Measurements from ENCODE around the gene NTSR2. TPM values are rescaled to one million over a fixed set of nuclear protein-coding genes. Genes with fewer than 3 reads are reported as not detected.

NTSR2 gene
- total RNA-seq, 1 donor from 2014 or later: not detected

DNA sequence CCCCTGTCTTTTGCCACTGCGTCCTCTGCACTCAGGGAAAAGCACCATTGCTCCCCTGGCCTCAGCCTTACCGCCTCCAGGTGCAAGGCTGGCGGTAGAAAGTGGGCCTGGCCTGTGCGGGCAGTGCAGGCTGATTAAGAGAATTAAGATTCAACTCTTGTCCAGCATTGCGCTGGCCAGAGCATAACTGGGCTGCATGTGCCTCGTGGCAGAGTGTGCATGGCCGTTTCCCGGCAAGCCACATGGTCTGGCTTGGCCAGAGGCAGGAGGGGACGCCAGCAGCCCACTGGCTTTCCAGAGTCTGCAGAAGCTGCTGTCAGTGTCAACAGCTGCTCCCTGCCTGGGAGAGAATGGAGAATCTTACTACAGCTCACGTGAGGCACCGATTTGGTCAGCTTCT, 12.3 kb downstream of the NTSR2 start:
- DNase-seq (ENCODE audit: low spot score): no peak

DNA sequence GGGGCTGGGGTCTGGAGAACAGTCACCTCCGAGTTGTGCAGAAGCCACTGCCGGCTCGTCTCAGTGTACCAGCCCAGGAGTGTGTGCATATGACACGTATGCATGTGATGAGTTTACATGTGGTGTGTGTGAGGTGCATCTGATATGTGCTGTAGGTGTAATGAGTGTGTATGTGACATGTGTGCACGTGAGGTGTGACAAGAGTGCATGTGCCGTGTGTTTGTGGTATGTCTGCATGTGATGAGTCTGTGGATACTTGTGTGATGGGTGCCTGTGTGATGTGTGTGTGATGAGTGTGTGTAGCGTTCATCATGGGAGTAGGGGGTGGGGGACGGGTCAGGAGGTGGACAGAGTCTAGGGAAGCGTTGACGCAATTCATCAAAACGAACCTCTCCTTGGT, 12.8 kb downstream of the NTSR2 start:
- DNase-seq (ENCODE audit: low spot score): no peak

DNA sequence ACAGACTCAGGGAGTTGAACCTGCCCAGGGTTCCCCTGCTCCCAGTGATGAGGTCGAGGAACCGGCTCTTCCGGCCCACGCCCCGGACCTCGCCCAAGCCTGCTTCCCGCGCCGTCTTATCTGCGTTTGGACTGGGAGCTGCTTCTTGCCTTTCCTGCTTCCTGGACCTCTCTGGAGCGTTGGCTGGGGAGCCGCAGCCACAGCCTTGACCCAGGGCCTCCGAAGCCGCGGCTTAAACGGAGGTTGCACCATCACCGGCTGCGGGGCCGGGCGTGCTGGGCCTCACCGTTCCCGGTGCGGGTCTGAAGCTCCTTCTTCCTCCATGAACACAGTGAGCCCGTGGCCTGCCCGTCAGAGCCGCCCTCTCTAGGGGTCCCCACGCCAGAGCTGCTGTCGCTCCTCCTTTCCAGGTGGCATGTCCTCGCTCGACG, 13.3 kb downstream of the NTSR2 start:
- DNase-seq (ENCODE audit: low spot score): no peak

DNA sequence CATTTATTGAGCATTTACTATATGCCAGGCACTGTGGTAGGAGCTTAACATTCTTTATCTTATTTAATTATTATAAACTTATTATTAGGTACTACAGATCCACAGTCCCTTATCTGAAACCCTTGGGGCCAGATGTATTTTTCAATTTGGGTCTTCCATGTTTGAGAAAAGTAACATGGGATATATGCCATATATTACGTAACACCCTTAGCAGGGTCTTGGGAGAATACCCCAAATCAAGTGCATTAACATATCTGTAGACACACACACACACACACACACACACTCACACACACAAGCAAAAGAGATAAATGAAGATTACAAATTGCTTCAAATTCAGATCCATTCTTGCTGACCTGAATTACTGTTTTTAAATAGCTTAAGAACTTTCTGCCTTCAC, 13.7 kb downstream of the NTSR2 start:
- DNase-seq (ENCODE audit: low spot score): no peak

DNA sequence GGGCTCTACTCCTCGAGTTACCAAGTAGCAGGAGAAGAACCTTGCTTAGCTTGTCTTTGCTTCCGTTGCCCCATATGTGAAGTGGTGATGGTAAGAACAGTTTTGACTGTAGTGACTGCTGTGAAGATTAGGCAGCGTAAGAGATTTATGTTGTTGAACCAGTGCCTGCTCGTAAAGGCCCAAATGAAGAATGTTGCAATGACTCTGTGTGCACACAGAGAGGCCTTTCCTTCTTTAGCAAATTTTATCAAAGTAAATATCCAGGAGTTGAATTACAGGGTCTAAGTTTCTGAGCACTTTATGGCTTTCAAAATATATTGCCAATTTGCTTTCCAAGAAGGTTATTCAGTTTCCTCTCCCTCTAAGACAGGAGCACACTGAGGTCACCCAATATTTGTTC, 14.5 kb downstream of the NTSR2 start:
- no peak for DNase-seq (ENCODE audit: low spot score)

DNA sequence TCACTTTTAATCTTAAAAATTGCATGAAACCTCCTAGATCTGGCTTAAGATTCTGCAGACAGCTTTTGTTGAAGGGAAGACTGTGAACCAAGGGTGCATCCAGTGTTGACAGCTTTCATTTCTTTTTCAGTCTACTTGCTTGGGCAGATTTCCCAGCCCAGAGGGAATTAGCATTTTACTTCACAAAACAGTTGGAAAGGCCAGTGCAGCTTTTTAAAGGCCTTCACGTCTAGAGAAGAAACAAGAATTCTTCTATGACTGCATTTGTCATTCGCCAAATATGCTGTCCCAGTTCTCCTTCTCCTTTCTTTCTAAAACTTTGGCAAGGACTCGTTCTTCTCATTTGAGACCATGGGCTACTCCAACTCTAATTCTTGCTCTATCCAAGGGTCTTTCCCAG, 17.4 kb downstream of the NTSR2 start:
- DNase-seq (ENCODE audit: low spot score): no peak

DNA sequence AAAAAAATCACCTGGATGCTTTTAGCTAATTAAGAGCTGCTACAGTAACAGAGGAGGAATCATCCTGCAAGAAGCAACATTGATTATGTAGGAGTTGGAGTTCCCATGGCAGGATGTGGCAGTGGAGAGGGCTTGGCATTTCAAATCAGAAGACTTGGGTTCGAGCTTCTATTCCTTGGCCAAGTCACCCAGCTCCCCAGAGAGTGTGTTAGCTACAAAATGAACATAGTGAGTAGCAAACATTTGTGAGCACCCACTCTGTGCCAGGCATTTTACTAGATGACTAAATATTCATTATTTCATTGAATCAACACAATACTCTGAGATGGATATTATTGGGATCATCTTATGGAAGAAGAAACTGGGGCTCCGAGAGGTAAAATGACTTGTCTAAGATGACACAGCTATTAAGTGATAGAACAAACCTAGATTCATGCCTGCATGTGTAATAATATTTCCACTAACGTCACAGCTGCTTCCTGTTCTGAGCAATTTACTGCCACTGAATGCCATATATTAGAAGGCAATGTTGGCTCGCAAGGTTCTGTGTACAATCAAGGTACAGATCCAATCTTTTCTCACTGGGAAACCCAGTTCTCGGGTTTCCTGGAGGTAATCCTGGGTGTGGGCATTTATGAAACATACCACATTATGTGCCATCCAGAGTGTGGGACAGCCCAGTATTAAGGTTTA, 18.0 kb downstream of the NTSR2 start:
- DNase-seq (ENCODE audit: low spot score): no peak

DNA sequence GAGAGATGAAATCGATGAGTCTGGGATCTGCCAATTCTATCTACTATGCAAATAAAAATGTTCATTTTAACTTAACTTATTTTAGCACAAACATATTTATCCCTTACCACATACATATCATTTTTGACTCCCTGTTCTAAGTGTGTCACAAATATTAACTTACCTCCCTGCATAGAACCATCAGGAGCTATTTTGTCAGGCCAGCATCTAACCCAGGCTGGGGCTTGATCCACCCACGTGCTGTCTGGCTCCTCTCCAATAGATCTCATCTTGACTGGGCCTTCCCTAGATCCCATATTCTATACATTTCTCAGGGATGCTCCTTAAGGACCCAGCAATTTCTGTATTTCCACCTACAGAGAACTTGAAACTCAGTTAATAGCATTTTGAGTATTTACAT, 20.9 kb downstream of the NTSR2 start:
- DNase-seq (ENCODE audit: low spot score): no peak

DNA sequence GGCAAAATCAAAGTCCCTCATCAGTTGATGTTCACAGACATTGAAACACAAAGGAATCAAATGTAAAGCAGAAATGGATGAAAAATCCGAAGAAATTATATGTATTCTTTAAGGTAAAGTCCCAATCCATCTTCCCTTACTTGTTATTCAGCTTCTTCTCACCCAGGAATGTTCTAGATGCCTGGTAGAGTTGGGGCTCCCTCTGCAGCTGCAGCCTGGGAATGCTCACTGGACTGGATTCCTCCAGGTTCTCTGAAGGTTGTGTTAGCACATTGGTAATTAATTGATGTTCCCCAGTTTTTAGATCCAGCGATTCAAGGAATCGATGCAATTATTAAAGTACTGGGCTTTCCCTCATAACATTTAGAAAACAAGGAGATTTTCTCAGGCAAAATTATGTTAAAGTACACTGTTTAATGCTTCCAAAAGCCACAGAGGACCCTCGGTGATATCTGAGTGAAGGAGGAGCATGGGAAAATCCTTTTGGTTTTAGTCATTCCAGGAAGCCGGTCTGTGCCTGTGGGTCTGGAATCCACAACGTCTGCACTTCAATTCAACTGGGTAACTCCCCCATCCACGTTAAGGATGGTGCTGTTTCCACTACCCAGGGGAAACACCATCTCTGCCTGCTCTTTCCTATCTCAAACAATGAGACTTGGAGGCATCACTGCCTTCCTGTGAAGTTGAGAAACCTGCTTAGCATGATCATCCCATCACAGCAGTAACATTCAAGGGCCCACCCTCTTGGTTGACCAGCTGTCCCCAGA, 22.0 kb downstream of the NTSR2 start:
- DNase-seq (ENCODE audit: low spot score): no peak

DNA sequence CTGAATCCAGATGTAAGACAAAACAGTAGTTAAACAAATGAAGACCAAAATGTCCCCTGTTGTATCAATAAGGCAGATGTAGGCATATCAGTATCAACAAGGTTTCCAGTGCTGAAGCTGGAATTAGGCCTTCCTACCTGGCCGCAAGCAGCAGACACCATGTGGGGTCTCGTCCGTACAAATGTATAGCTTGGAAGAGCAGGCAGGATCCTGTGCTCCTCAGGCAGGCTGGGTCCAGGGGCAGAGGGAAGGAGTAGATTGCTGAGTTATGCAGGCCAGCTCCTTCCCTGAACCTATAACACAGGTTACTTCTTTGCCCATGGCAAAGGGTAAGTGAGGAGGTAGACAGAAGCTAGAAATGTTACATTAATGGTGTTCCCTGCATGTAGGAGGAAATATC, 23.5 kb downstream of the NTSR2 start:
- no peak for DNase-seq (ENCODE audit: low spot score)

DNA sequence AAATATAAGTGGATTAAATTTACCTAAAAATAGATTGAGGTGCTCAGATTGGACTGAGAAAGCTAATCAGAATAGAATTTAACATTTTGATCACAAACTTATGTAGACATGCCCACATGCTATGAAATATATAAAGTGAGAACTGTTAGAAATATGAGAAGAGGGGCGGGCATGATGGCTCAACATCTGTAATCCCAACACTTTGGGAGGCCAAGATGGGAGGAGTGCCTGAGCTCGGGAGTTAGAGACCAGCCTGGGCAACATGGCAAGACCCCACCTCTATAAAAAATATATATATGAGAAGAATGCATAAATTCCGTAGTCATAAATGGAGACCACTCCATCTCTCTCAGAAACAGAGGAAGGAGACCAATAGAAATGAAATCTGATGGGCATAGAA, 25.7 kb downstream of the NTSR2 start:
- no peak for DNase-seq (ENCODE audit: low spot score)

DNA sequence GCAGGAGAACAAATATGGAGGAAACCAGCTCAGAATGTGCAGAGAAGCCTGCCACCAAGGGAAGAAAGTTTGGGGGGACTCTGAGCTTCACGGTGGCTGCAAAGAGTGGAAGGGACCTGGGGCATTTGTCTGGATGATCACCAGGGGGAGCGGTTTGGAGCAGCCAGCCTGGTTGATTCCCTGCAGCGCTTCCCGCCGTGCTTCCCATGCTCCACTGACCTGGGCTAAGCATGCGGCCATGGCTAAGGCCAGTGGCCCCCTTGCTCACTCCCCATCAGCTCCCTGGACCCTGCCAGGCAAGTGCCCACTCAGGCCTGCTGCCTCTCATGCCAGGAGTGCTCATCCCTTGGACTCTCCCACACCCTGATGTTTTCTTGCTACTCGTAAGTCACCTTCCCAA, 27.0 kb downstream of the NTSR2 start:
- DNase-seq (ENCODE audit: low spot score): no peak

DNA sequence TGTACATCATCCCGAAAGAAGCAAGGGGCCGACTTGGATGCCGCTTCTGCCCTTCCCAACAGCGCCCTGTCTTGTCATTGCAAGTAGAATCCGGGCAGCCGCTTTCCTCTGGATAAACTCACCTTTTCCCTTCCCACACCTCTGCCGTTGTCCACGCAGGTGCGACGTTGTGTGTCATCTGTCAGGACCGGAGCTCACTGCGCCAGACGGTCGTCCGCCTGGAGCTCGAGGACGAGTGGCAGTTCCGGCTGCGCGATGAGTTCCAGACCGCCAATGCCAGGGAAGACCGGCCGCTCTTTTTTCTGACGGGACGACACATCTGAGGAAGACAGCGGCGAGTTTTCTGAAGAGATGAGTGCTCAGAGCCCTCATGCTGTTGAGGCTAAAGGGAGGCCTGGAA, 29.9 kb downstream of the NTSR2 start:
- DNase-seq (ENCODE audit: low spot score): no peak

DNA sequence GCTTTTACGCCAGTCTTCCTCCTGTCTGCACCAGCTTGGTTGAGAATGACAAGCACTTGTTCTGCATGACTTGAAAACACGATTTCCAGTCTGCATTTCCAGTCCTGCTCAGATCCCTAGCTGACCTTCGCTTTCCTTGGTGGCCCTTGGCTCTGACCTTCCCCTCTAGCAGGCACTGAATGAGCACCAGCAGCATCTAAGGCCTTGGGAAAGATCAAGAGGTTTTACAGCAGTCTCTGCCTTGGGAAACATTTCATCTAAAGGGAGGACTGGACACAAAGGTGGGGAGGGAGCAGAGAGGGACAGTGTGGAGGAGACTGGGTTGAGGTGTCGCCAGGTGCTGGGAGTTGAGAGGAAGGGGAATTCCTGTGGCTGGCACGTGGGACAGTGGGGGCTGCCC, 30.5 kb downstream of the NTSR2 start:
- no peak for DNase-seq (ENCODE audit: low spot score)

DNA sequence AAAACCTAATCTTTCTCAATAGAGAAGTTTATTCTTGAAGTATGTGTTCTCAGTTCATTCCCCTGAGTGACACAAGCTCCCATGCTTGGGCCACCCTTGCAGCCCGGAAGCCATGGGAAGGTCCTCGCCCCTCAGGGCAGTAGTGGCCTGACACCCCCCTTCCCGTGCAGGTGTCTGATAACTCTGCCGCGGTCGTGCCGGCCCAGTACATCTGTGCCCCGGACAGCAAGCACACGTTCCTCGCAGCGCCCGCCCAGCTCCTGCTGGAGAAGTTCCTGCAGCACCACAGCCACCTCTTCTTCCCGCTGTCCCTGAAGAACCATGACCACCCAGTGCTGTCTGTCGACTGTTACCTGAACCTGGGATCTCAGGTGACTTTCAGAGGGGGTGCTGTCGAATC, 32.4 kb downstream of the NTSR2 start:
- DNase-seq (ENCODE audit: low spot score): no peak

DNA sequence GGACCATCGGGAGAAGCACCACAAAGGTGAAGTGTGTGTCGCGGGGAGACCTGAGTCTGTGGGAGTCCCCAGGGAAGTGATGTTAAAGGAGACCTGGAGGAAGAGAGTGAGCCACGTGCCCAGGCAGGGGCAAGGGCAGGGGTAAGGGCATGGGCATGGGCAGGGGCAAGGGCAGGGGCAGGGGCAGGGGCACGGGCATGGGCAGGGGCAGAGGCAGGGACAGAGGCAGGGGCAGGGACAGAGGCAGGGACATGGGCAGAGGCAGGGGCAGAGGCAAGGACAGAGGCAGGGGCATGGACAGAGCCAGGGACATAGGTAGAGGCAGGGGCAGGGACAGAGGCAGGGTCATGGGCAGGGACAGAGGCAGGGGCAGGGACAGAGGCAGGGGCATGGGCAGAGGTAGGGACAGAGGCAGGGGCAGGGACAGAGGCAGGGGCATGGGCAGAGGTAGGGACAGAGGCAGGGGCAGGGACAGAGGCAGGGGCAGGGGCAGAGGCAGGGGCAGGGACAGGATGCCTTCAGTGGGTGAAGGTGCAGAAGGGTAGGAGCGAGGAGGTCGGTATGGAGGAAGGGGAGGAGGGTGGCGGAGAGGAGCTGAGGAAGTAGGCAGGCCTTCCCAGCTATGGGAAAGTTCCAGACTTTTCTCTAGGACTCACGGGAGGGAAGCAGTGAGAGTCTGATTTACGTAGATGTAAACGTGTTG, 33.3 kb downstream of the NTSR2 start:
- no peak for DNase-seq (ENCODE audit: low spot score)

DNA sequence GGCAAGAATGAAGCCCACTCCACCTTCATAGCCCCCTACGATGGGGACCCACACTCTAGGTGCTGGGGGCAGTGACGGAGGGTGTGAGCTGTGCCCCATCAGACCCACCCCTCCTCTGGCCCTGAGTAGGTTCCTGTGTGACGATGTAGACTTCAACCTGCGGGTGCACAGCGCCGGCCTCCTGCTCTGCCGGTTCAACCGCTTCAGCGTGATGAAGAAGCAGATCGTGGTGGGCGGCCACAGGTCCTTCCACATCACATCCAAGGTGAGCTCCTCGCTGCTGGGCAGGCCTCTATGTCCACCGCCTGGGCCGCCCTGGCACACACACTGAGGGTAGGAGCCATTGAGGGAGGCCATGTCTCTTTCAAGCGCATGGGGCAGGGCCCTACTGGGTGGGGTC, 34.9 kb downstream of the NTSR2 start:
- no peak for DNase-seq (ENCODE audit: low spot score)

DNA sequence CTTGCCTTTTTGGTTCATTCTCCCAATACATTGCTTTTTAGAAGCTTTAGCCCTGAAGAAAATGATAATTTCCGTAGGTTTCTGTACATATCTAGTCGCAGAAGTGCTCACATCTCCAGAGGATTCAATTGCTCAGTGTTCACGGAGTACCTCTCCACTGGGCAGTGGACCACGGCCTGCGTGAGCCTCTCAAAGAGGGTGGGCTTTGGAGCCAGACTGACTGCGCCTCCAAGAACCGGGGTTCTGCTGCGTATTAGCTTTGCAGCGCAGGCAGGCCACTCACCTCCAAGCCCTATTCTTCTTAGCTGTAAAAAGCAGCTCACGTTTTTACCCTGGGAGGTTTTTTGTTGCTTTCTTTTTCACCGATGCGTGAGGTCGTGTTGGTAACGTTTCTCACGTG, 35.4 kb downstream of the NTSR2 start:
- DNase-seq (ENCODE audit: low spot score): no peak

DNA sequence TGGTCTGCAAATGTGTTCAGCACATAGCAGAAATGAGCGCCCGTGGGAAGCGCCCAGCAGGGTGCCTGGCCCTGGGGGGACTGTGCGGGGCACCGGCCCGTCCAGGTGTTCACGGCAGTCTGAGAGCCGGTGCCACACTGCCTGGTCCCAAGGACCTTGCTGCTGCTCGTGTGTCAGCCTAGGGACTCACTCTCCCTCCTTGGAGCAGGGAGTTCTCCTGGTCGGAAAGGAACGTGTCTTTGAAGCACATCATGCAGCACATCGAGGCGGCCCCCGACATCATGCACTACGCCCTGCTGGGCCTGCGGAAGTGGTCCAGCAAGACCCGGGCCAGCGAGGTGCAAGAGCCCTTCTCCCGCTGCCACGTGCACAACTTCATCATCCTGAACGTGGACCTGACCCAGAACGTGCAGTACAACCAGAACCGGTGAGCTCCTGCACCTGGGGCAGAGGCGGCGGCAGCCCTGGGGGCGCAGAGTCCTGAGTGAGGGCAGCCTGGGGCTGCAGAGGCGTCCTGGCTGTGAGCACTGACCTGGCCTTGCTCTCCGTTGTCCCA, 36.0 kb downstream of the NTSR2 start:
- no peak for DNase-seq (ENCODE audit: low spot score)

DNA sequence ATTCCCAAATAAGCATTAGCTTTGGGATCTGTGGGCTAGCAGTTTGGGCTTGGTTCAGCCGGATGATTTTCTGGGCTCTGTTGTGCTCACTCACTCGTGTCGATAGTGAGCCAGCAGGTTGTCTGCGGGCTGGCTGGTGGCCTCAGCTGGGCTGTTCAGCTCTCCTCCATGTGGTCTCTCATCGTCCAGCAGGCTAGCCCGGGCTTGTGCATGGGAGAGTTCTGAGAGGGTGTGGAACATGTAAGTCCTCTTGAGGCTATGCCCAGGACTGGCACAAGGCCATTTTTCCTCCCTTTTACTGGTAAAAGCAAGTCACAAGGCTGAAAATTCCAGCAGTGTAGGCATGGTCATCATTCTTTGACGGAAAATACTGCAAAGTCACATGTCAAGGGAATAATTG, 38.5 kb downstream of the NTSR2 start:
- DNase-seq (ENCODE audit: low spot score): no peak

DNA sequence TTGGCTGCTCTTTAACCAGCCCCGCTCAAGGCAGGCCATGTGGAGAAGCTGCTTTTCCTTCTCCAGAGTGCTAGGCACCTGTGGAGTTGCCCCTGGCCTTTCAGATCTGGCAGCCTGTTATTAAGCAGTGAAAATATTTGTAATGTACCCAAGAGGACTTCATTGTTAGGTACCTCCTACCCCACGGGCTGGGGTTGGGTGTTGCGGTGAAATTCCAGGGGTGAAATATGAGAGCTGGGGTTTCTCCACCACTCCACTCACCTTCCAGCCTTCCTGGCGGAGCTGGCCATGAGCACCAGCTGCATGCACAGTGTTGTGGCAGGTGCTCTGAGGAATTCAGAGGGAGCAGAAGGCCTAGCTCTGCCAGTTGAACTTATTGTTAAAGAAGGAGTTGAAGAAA, 39.1 kb downstream of the NTSR2 start:
- no peak for DNase-seq (ENCODE audit: low spot score)

DNA sequence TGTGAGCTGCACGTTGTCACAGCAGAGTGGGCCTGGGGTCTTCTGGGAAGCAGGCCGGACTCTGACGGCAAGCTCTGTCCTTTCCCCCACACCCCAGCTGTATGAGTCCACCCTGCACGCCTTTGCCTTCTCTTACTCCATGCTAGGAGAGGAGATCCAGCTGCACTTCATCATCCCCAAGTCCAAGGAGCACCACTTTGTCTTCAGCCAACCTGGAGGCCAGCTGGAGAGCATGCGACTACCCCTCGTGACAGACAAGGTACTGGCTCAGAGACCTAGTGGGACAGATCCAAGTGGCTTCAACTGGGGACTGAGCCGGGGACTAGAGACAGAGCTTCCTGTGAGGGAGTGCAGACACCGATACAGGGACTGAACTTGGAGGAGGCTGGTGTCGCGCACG, 40.1 kb downstream of the NTSR2 start:
- no peak for DNase-seq (ENCODE audit: low spot score)

DNA sequence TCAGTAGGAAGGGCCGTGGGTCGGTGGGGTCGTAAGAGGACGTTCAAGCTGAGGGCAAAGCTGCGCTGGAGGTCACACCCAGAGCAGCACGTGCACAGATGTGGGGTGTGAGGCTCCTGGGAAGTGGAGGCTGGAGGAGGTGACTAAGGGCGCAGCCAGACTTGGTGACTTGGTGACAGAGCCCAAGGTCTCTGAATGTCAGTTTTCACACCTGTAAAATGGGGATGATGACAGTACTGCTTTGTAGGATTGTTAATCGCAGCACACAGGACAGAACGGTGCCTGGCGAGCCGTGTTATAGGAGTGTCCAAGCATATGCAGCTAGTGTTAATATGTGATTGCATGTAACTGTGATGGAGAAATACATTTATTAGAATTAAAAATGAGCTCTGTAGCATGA, 40.8 kb downstream of the NTSR2 start:
- DNase-seq (ENCODE audit: low spot score): no peak
